NK-92 (cell line): ENCODE results near the gene CD109.
A peak's percentile ranks its signal among the peaks of the same experiment; 100 is the strongest.
"Not testable (repeated sequence)": the region's sequence is repeated elsewhere in the genome, so short reads cannot be mapped to it uniquely, and the experiment has no call there.

ENCODE experiments used
- DNase-seq: peaks from one replicate; lab custom pipeline; 2025; ENCODE audit not compliant: unreplicated experiment; lab: John Stamatoyannopoulos, UW

The CD109 gene

DNA sequence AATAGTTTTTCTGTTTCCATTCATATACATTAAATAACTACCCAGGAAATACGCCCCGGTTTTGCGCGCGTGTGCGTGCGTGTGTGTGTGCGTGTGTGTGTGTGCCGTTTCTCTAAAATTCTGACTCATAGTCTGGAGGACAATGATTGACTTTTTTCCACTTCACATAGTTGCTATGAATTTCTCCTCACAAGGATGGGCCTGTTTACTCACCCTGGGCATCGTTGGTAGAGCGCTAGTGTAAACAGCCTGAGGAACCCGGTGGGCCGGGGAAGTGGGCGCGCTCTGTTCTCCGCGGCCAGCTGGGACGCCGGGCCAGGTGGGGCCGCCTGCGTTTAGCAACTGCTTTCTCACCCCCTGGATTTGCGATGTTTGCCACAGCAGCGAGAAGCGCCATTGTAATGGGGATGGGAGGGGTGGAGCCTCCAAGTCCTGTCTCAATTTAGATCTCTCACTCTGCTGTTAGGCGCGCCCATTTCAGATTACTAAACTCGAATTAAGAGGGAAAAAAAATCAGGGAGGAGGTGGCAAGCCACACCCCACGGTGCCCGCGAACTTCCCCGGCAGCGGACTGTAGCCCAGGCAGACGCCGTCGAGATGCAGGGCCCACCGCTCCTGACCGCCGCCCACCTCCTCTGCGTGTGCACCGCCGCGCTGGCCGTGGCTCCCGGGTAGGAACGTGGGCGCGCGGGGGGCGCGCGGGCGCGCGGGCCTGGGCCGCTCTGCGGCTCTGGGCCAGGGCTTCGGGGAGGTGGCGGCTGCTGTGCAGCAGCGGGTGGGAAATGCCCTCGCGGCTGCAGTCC, at the start of gene CD109:
Gene CD109 (plus strand): TSS at position 585 of the 803 bp plus-strand sequence. CDS start 13 bp downstream, at position 598.
- DNase-seq: no peak

DNA sequence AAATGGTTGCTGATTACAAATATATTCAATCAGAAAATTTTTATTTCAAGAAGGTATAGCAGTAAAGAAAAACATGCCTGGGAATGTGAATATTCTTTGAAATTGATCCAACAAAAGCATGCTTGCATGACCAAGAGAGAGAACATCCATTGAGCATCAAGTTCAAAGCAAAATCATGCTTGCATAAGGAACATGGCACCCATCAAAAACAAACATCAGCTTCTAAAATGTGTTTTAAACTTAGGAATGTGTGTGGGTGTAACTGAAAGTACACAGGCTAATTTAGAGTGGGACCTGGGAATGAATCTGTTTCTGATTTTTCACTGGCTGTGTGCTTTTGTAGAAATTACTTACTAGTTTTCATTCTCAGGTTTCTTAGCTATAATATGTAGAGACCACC, 47.8 kb upstream of the CD109 start:
- no peak for DNase-seq

DNA sequence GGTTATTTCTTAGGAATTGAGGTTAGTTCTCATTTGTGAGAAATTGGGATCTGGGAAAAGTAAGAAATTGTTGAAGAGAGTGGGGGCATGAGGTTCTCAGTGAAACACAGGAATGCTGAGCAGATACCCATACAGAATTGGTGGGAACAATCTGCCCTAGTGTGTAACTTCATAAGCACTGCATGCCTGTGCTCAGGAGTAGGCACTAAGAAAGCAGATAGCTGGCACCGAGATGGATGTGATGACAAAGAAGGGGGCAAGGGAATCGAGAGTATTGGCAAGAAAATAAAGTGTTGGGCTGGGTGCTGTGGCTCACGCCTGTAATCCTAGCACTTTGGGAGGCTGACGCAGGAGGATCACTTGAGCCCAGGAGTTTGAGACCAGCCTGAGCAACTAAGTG, 46.2 kb upstream of the CD109 start:
- no peak for DNase-seq

DNA sequence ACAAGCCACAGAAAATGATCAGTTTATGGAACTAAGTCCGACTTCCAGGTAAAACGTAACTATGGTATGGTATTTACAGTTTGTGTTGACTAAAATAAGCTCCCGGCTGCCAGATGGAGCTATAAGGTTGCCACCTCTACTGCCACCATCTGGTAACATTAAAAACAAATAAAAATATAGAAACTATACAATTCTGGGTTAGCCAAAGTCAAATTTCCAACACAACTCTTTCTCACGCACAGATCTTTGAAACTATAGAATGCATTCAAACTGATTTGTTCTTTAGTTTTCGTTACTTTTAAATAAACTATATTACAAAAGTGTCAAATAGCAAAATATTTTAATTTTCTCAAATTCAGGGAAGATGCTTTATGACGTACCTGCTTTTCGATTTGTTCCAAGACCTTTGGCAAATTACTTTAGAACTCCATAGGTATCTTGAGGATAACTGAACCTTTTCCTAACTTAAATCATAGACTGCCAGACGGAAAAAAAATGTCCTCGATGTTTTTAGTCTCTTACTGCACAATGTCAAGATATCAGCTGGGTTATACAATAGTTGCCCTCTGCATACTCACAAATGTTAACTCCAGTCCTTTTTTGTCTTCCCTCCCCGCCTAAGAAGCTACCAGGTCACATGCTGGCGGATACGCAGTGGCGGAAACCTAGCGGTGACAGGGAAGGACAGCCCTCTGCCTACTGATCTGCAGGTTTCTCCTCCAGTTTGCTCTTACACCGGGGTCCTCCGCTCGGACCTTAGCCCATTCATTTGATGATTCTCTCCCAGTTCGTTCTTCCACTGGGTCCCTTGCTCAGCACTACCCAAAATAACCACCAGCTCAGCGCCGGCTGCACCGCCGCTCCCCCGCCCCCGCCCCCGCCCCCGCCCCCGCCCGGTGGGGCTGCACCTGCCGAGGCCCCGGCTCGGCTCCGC, 43.1 kb upstream of the CD109 start:
- no peak for DNase-seq

DNA sequence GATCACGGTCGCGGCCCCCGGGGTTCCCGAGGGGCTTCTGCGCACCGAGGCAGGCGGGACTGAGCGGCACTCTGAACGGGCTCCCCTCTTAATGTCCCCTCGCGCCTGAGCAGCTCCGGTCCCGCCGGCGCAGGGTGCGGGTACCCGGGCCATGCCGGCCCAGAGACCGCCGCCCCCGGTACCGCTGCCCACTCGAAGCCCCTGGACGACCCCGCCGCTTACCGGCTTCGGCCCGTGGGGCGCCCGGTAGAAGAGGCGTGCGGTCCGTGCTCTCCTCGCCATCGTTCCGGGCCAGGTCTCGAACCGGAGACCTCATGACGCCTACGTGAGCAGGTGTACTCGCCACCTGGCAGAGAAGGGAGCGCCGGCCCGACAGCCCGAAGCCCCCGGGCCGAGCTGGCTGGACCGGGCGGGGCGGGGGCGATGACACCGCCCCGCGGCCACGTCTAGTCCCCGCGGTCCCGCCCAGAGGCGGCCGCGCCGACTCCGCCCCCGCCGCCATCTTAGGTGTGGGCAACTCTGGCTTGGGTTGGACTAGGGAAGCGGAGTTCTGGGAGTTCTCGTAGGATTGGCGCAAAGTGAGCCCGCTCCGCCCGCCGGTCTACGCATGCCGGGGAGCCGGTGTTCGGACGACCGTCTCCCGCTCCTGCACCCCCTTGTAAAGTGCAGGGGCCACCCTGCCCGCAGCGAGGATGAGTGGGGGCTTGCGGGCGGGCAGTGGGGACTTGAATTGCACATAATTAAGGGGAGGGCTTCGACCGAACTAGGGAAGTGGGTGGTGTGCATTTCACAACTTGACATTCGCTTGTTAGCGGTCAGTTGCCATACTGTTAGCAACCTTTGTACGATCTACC, 42.2 kb upstream of the CD109 start, which contains the start of gene SLC17A5:
Gene SLC17A5 (minus strand): TSS at position 422 of the 854 bp plus-strand sequence. CDS start 106 bp downstream, at position 316.
- peak; percentile 37 for DNase-seq

DNA sequence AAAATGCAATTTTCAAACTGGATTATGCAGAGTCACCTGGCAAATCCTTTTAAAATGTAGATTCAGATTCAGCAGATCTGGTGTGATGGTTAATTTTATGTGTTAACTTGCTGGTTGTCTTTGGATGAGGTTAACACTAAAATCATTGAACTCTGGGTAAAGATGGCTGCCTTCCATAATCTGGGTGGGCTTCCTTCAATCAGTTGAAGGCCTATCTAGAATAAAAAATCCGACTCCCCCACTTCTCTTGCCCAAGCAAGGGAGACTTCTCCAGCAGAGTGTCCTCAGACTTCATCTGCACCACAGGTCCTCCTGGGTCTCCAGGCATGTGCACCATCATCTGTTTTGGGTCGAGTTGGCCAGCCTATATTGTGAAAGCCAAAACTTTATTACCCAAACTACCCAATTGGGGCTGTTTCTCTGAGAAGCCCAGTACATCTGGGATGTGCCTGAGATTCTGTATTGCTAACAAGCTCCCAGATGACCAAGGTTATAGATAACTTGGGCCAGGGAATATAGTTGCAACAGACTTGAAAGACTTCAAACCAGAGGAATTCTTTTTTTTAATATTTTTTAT, 40.6 kb upstream of the CD109 start:
- DNase-seq: no peak

DNA sequence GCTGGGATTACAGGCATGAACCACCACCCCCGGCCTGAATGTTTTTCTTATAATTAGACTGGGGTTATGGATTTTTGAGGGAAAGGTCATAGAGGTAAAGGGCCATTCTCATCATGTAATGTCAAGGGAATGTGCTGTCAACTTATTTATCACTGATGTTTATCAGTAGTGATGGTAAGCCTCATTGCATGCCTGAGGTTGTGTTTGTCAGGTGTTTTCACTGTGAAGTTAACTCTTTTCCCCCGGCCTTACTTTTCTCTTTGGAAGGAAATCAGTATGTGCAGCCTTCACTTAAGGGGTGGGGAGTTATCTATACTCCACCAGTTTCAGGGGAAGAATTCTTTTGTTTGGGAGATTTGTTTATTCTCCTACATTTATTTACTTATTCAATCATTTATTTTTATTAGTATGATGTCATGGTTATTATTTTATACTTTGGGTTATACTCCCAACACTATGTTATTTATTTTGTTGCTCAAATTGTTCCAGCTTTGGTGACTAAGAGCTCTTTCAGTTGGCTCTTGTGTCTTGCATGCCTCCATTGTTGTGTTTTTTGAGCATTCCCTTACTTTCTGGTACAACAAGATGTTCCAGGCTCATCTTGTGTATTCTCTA, 39.4 kb upstream of the CD109 start:
- DNase-seq: no peak

DNA sequence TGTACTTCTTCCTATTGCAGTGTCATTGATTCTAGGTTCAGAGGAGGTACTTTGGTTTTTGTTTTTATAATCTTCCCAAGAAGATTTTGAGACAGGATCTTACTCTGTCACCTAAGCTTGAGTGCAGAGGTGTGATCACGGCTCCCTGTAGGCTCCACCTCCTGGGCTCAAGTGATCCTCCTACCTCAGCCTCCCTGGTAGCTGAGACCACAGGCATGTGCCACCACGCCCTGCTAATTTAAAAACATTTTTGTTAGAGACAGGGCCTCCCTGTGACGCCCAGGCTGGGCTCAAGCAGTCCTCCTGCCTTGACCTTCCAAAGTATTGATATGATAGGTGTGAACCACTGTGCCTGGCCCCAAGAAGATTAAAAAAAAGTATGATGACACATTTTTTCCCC, 38.8 kb upstream of the CD109 start:
- no peak for DNase-seq

DNA sequence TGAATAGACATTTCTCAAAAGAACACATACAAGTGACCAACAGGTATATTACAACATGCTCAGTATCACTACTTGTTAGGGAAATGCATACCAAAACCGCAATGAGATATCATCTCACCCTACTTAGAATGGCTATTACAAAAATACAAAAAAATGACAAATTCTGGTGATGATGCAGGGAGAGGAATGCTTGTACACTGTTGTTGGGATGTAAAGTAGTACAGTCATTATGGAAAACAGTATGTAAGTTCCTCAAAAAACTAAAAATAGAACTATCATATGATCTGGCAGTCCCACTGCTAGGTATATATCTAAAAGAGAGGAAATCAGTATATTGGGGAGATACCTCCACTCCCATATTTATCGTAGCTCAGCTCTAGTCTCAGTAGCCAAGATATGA, 31.3 kb upstream of the CD109 start:
- no peak for DNase-seq

DNA sequence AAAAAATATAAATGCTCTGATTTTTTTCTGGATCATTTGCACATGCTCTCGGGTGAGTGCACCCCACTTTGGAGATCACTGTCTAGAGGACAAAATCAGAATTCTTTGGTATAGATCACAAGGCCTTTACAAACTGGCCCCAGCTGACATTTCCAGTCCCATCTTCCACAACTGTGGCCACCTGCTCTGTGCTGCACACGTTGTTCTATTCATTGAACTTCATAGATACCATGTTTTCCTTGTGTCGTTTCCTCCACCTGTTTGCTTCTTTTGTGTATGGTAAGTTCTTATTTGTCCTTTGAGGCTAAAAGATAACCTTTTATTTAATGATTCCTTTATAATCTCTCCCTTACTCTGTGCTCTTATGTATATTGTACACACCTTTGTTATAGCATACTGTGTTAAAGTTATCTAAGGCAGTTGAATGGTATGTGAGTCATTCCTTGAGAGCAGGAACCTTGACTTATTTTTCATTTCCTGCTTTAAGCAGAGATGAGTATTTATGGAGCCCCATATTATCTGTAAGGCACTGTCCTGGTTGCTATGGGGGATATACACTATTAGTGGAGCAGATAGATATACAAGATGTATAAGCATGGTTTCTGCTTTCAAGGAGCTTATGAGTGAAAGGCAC, 30.2 kb upstream of the CD109 start:
- no peak for DNase-seq

DNA sequence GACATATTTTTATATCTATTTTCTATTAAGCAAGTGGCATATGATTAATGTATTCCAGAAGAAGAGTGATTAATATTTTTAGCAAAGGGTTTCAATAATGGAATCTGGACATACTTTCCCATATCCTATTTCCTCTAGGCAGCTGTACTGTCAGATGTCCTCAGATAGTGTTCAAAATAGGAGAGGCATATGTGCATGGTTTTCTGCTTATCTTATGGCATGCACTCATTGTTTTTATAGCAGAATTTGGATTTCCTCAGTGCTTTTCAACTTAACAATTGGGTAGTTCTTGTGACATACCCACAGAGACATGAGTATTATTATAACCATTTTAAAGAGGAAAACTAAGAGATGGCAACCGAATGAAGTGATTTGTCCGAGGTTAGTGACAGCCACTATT, 29.6 kb upstream of the CD109 start:
- no peak for DNase-seq

DNA sequence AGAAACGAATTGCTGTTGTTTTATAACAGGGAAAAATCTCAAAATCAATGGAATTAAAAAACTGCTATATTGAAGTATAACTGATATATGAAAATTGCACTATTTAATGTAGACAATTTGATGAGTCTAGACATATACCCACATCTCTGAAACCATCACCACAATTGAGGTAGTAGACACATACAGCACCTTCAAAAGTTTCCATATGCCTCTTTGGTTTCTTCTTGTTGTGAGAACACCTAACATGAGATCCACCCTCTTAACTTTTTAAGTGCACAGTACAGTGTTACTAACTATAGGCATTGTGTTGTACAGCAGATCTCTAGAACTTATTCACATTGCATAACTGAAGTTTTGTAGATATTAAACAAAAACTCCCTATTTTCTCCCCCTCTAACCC, 28.2 kb upstream of the CD109 start:
- DNase-seq: no peak

DNA sequence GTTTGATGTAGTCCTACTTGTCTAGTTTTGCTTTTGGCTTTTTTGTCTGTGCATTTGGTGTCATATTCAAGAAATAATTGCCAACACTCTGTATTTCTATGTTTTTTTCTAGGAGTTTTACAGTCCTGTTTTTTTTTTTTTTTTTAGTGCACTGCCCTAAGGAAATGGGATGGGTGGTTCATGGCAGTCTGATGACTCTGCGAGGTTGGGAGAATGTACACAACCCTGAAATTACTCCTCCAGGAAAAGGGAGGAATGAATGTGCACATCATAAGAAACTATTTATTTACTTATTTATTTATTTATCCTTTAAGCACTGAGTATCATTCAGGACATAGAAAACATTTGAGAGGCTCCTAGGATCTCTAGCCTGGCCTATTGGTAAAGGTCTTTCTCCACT, 27.0 kb upstream of the CD109 start:
- DNase-seq: no peak

DNA sequence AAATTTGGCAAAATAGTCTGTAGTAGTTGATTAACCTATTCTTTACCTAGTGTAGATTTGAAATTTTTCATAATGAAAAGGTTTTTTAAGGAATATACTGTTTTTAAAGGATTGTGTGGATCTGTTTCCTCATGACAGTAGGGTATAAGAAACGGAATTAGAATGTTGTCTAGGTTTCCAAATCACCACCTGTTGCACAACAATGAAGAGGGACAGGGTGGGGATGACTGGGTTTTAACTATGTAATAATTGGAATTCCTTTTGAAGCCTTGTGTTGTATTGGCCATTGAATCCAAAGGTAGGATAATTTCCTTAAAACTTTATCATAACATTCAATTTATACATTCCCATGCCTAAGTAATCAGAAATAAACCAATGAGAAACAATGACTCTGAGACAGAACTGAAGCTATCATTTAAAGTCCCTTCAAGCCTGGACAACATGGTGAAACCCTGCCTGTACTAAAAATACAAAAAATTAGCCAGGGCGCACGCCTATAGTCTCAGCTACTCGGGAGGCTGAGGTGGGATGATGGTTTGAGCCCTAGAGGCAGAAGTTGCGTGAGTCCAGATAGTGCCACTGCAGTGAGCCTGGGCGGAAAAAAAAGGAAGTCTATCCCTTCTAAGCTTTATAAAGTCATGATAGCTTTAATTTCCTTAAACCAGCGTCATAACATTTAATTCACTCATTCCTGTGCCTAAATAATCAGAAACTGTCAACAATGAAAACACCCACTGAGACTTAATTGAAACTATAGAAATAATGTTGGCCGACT, 23.9 kb upstream of the CD109 start:
- no peak for DNase-seq

DNA sequence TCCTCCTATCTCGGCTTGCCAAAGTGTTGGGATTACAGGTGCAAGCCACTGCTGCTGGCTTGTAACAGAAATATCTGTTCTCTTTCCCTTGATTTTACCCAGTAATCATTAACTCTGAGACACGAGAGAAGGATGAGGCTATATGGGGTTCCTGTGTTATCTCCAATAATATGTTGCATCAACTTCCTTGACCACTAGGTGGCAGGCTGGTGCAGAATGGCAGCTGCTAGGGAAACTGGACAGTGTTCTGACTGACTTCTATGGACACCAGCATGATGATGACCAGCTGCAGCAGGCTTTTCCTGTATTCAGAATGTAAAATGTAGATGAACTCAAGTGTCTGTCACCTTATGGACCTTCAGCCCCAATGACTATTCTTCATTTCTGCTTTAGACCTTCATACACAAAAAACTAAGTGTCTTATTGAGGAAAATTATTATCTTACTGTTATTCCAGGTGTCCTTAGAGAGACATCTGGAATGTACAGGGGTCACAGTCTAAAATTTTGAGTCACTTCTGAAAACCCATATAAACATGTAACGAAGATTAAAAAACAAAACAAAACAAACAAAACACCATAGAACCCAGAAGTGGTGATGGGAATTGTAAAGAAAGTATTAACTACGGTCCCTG, 20.4 kb upstream of the CD109 start:
- DNase-seq: no peak

DNA sequence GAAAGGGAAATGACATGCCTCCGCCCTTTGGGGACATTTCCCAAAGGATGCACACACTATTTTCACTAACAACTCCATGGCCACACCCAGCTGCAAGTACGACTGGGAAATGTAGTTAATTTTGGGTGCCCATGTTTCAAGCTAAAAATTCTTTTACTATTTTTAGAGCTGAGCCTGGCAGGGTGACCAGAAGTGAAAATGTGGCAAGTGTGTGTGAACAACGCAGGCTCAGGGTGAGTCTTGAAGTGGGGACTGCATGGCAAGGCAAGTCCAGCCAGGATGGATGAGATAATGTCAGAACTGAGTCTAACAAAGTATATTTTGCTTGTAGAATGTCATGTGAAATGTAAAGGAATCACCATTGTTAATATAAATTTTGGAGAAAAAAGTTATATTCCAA, 17.0 kb upstream of the CD109 start:
- DNase-seq: no peak

DNA sequence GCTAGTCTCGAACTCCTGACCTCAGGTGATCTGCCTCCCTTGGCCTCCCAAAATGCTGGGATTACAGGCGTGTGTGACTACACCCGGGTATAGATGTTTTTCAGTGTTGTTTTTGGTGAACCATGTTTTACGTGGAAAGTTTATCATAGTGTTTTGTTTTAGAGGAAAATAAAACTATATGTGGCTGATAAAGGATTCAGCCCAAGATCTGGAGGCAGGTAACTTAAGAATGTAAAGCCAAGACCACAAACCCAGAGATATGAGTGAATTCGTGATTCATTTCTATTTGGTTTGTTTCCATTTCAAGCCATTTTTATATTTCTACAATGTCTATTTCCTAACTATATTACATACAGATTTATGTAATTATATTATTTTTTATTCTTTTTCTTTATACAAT, 16.2 kb upstream of the CD109 start:
- not testable (repeated sequence) for DNase-seq

DNA sequence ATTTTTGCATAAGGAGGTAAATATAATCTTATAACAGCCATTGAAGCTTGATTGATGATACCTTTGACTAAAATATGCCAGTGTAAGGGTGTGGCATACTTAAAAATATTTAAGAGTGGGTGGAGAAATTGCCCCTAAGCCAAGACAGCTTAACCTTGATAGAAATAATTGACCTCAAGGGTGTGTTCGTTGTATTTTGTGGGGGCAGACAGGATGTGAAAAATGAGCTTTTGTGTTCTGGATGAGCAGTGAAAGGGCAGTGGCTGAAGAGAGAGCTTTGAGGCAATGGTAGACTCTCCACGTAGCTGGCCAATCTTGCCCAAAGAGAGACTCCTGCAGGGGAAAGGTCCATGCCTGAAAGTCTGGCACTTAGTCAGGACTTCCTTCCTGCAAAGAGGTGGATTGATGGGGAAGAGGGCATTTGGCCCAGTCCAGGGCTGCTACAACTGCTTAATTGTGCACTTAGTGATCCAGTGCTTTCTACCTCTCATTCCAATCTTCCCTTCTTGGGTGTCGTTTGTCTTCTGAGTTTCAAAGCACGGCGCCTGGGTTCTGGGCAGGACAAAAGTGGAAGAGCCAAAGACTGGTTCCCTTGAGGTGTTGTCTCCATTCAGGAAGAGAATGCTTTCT, 15.6 kb upstream of the CD109 start:
- DNase-seq: no peak
